Lower lobe of right lung (tissue), 2 donors: ENCODE measurements around the gene RNF34. TPM values are rescaled to one million over a fixed set of nuclear protein-coding genes. Genes with fewer than 3 reads are reported as not detected.
"Not testable (repeated sequence)": the region's sequence is repeated elsewhere in the genome, so short reads cannot be mapped to it uniquely, and the experiment has no call there.

Source experiments
- ATAC-seq, 2 donors: fragments of 200-7000 bp; cut with Tn5 transposase; one replicate each; pipeline ENCODE4 v1.9.1; 2020 to 2022; ENCODE audit warnings: mild to moderate bottlenecking in 2 of 2, moderate library complexity in 2 of 2
- DNase-seq: peaks from one replicate; pipeline ENCODE4 v3.0.0-alpha.2; 2020
- H3K27ac ChIP-seq: fragments of 200-600 bp; one replicate; pipeline ENCODE4 v1.8.0; 2022
- H3K27me3 ChIP-seq: fragments of 200-600 bp; one replicate; pipeline ENCODE4 v1.8.0; 2022; ENCODE audit warnings: low read depth
- H3K36me3 ChIP-seq: fragments of 200-600 bp; one replicate; pipeline ENCODE4 v1.8.0; 2022; ENCODE audit warnings: mild to moderate bottlenecking
- H3K4me1 ChIP-seq: fragments of 200-600 bp; one replicate; pipeline ENCODE4 v1.8.0; 2022
- H3K4me3 ChIP-seq: fragments of 200-600 bp; one replicate; pipeline ENCODE4 v1.8.0; 2022; ENCODE audit warnings: mild to moderate bottlenecking
- H3K9me3 ChIP-seq: fragments of 200-600 bp; one replicate; pipeline ENCODE4 v1.8.0; 2022
- intact Hi-C: fragments of 100-400 bp; cut with DNase I; formaldehyde crosslinking; loops from one replicate; pipeline ENCODE4 v1.11.0; 2022
- total RNA-seq: library from RNA; stranded (reverse); fragmentation: NEBNext Ultra II Directional; extraction: Animal tissue kit (Norgen Biotek cat#: 25700); gene quantifications from one replicate; pipeline ENCODE4 v1.2.1, GENCODE V29; 2021
- TF ChIP-seq, protein P1 (sequence below): fragments of 200-600 bp; IDR thresholded peaks from one replicate; pipeline ENCODE4 v1.8.0; 2022; ENCODE audit warnings: antibody characterized with exemption, mild to moderate bottlenecking
- donor health status: DM: no; HTN: yes; CAD: no; lungs with severe emphysema.

The RNF34 gene
- total RNA-seq, 1 donor from 2014 or later: 23.0 TPM

DNA sequence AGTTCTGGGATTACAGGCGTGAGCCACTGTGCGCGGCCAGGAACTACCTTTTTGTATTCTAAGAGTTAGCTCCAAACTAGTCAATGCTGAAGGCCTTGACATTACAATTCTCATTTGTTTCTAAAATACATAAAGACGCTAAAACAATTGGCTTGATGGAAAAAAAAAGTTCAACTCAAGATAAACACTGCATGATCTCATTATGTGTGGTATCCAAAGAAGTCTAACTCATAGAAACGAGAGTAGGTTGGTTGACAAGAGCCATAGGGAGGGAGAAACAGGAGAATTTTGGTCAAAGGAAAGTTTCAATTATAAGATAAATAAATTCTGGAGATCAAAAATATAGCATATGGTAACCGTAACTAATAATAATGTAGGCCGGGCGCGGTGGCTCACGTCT is 20.0 kb upstream of the RNF34 start:
- TF ChIP-seq, protein P1, sequence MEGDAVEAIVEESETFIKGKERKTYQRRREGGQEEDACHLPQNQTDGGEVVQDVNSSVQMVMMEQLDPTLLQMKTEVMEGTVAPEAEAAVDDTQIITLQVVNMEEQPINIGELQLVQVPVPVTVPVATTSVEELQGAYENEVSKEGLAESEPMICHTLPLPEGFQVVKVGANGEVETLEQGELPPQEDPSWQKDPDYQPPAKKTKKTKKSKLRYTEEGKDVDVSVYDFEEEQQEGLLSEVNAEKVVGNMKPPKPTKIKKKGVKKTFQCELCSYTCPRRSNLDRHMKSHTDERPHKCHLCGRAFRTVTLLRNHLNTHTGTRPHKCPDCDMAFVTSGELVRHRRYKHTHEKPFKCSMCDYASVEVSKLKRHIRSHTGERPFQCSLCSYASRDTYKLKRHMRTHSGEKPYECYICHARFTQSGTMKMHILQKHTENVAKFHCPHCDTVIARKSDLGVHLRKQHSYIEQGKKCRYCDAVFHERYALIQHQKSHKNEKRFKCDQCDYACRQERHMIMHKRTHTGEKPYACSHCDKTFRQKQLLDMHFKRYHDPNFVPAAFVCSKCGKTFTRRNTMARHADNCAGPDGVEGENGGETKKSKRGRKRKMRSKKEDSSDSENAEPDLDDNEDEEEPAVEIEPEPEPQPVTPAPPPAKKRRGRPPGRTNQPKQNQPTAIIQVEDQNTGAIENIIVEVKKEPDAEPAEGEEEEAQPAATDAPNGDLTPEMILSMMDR: no peak
- no peak overlapping the region for H3K4me3 ChIP-seq
- no peak overlapping the region for H3K27ac ChIP-seq
- no peaks in the 10 kb centered on the region for H3K27me3 ChIP-seq
- no peaks in the 10 kb centered on the region for H3K4me1 ChIP-seq
- DNase-seq: no peak
- no peaks in the 10 kb centered on the region for H3K36me3 ChIP-seq
- H3K9me3 ChIP-seq: no peaks in the 10 kb centered on the region
- no peak for ATAC-seq
- intact Hi-C loops: no loop called here

DNA sequence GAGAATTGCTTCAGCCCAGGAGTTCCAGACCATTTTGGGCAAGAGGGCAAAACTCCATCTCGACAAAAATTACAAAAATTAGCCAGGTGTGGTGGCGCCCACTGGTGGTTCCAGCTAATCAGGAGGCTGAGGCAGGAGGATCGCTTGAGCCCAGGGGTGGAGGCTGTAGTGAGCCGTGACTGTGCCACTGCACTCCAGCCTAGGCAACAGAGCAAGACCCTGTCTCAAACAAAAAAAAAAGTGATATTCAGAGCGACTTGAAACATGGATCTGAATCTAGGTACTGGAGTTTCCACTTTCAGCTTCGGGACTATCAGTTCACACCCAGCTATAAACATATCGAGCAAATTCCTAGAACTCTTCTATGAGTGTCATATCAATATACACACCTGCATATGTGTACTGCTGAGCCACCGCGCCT is 16.3 kb upstream of the RNF34 start:
- intact Hi-C loops: no loop called here
- no peaks in the 10 kb centered on the region for H3K36me3 ChIP-seq
- no peaks in the 10 kb centered on the region for H3K9me3 ChIP-seq
- H3K4me1 ChIP-seq: no peaks in the 10 kb centered on the region
- H3K27ac ChIP-seq: no peak overlapping the region
- ATAC-seq (no peak), DNase-seq (no peak)
- no peak overlapping the region for H3K4me3 ChIP-seq
- no peaks in the 10 kb centered on the region for H3K27me3 ChIP-seq
- TF ChIP-seq, protein P1: no peak

DNA sequence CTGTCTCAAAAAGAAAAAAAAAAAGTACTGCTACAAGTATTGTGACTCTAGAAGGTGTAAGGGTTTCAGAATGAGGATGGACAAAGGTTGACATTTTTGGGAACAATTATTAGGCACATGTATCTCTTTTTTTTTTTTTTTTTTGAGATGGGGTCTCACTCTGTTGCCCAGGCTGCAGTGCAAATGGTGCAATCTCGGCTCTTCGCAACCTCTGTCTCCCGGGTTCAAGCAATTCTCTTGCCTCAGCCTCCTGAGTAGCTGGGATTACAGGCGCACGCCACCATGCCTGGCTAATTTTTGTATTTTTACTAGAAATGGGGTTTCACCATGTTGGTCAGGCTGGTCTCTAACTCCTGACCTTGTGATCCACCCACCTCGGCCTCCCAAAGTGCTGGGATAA is 15.0 kb upstream of the RNF34 start:
- ATAC-seq, H3K4me3 ChIP-seq, H3K36me3 ChIP-seq, H3K27me3 ChIP-seq, intact Hi-C loops, H3K9me3 ChIP-seq, H3K4me1 ChIP-seq, DNase-seq, H3K27ac ChIP-seq: not testable (repeated sequence)

DNA sequence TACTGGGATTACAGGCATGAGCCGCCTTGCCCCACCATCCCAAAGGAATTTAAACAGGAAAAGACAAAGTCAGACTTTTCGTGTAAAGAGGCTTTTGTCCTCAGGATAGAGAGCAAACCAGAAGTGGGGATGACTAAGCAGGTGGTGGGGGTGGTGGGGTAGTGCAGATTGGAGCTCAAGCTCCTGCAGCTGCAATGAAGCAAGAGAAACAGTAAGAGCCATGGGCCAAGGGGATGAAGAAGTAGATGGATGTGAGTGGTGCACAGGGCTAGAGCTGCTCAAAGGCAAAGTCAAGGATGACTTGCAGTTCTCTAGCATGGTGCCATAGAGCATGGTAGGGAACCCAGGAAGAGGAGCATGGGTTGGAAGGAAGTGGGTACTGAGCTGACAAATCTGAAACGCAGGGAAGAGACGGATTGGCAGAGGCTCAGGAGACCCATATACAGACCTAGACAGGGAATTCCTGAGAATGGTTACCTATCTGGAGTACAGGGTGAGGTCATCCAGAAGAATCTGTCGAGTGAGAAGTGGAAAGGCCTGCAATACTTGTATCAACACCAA is 11.4 kb upstream of the RNF34 start:
- ATAC-seq (no peak), DNase-seq (no peak)
- no peaks in the 10 kb centered on the region for H3K36me3 ChIP-seq

DNA sequence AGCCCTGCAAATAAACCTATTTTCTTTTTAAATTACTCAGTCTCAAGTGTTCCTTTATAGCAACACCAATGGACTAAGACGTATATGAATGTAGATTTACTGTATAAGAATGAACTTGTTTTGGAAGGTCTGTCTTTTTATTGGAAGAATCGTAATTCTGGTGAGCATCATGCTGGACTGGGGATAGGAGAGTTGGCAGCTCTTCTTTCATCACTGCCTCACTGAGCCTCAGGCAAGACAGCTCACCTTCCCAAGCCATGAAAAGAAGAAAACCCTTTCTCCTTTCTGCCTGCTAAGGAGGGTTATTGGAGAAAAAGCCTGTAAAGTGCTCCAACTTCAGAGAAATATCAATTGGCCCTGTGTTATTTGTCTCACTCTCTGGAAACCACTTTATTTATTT is 9.1 kb upstream of the RNF34 start:
- H3K9me3 ChIP-seq: no peaks in the 10 kb centered on the region
- no peaks in the 10 kb centered on the region for H3K36me3 ChIP-seq
- H3K27me3 ChIP-seq: no peaks in the 10 kb centered on the region
- DNase-seq: no peak
- no peak overlapping the region for H3K27ac ChIP-seq
- no peaks in the 10 kb centered on the region for H3K4me1 ChIP-seq
- no peak overlapping the region for H3K4me3 ChIP-seq
- intact Hi-C loops: no loop called here
- ATAC-seq: no peak
- TF ChIP-seq, protein P1: no peak

More for the DNA sequence above, 11.4 kb upstream of the RNF34 start:
- Histone ChIP-seq H3K27ac (no peak overlapping the region), H3K9me3 (no peaks in the 10 kb centered on the region), H3K4me1 (no peaks in the 10 kb centered on the region), H3K27me3 (no peaks in the 10 kb centered on the region), H3K4me3 (no peak overlapping the region)
- TF ChIP-seq, protein P1: no peak
- intact Hi-C loops: no loop called here

DNA sequence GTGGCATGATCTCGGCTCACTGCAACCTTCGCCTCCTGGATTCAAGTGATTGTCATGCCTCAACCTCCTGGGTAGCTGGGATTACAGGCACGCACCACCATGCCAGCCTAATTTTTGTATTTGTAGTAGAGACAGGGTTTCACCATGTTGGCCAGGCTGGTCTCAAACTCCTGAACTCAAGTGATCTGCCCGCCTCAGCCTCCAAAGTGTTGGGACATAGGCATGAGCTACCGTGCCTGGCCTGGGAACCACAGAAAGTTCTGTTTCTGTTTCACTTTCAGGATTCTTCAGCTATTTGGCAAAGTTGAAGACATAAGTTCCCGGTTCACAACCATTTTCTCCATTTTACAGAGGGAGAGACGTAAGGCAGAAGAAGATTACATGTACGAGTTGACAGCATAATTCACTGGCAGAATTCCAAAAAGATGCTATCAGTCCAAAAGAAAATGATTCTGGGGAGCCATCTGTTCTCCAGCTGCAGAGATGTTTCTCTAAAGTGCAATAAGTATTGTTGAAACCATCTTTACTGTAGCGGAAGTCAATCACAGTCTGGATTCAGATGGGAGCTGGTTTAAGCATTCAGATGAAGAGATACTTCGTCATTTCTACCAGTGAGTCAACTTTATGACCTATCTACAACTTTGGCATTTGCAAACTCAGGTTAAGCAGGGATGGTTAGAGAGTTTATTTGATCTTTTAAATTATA is 8.1 kb upstream of the RNF34 start:
- no peaks in the 10 kb centered on the region for H3K36me3 ChIP-seq
- peak overlapping the region; percentile 56 for H3K27ac ChIP-seq
- ATAC-seq: peak; percentile 51 to 59
- intact Hi-C loops: no loop called here
- DNase-seq: peak; percentile 53
- H3K4me3 ChIP-seq: peak overlapping the region; percentile 27
- TF ChIP-seq, protein P1: no peak
- H3K27me3 ChIP-seq: no peaks in the 10 kb centered on the region
- no peaks in the 10 kb centered on the region for H3K4me1 ChIP-seq
- H3K9me3 ChIP-seq: no peaks in the 10 kb centered on the region
